A549 (cell line): ENCODE measurements around the gene IDS.
A peak's percentile ranks its signal among the peaks of the same experiment; 100 is the strongest.

Experiments
- CHD2 ChIP-seq: fragments of 150-350 bp; IDR thresholded peaks from 2 replicates; pipeline ENCODE4 v1.6.1; 2014; ENCODE audit warnings: low read length; ENCODE audit not compliant: partially characterized antibody
- CTCF ChIP-seq: fragments of >200 bp; sonication (Bioruptor Twin); formaldehyde crosslinking; IDR thresholded peaks from 3 replicates; pipeline ENCODE4 v1.5.1; 2016
- JUNB ChIP-seq: fragments of >200 bp; sonication (Bioruptor Twin); formaldehyde crosslinking; IDR thresholded peaks from 2 replicates; pipeline ENCODE4 v1.6.1; 2016
- POLR2A ChIP-seq: IDR thresholded peaks from 2 replicates; pipeline ENCODE4 v1.6.1; 2012; ENCODE audit warnings: mild to moderate bottlenecking, low read length
- RAD21 ChIP-seq, 2 experiments: fragments of >200 bp in 1 of 2; sonication (Bioruptor Twin) in 1 of 2; formaldehyde crosslinking in 1 of 2; IDR thresholded peaks in 1 of 2; conservative IDR thresholded peaks in 1 of 2; 2 replicates in 1 of 2; 3 replicates in 1 of 2; pipeline ENCODE4 v1.6.1; 2012 to 2018; ENCODE audit warnings: inconsistent platforms in 1 of 2
- SMC3 ChIP-seq: fragments of >200 bp; sonication (Bioruptor Twin); formaldehyde crosslinking; IDR thresholded peaks from 3 replicates; pipeline ENCODE4 v1.6.1; 2018; ENCODE audit warnings: inconsistent platforms

GRCh38 chrX:149470955-149471354 lies 34.2 kb downstream of the IDS start:
- TF ChIP-seq JUNB (no peak), CTCF (peak; percentile 69), SMC3 (peak; percentile 69), POLR2A (no peak), CHD2 (no peak), RAD21 (conservative IDR thresholded peaks at IDR 0.05 in 1 of 2, IDR thresholded peaks at IDR 0.05 in 1 of 2) (peak; percentile 85 to 89)
